Activated T-cell treated with anti-CD3 and anti-CD28 coated beads, Interleukin-2, amount 50 U/mL, for 1 hour (primary cell): ENCODE measurements around the gene ERP27.

Source experiments
- DNase-seq: peaks from one replicate; pipeline ENCODE4 v3.0.0-alpha.2; 2020

Gene ERP27

DNA sequence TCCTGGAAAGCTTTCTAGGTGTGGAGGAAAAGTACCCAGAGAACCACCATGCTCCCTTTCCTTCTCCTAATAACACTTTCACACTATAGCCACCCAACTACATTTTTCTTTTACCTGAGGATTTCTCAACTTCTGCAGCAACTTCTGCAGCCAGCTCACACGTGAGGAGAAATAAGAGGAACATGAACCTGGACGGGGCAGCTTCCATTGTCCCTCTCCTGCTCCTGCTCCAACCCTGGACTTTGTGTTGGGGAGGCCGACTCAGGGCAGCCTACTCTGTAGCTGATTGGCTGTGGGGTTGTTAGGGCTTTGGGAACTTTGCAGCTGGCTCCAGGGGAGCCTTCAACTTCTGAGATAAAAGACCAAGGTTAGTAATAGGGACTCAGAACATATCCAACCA, at the start of gene ERP27:
ERP27 (minus strand) TSS at position 237 of the 400 bp plus-strand sequence; CDS start at position 208, 29 bp downstream.
- no peak for DNase-seq

DNA sequence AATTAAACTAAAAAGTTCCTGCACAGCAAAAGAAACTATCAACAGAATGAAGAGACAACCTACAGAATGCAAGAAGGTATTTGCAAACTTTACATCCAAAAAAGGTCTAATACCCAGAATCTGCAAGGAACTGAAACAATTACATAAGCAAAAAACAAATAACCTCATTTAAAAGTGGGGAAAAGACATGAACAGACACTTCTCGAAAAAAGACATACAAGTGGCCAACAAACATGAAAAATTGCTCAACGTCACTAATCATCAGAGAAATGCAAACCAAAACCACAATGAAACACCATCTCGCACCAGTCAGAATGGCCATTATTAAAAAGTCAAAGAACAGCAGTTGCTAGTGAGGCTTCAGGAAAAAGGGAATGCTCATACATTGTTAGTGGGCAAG, 49.7 kb upstream of the ERP27 start:
- DNase-seq: no peak

DNA sequence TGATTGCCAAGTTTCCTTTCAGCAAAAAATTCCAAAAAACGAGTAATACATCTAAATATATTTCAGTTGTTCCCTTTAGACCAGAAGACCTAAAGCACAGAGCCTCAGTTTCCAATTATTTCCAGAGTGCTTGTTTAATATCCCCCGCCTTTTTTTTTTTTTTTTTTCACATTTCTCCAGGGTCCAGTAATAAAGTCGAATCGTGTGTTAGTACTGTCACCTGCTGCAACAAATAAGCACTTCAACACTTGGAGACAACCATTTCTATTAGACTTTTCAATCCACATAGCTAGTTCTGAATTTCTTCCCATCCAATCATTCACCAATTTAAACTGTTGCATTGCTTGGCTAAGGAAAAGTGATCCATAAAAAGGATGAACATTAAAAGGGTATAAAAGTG, 48.1 kb upstream of the ERP27 start:
- no peak for DNase-seq

DNA sequence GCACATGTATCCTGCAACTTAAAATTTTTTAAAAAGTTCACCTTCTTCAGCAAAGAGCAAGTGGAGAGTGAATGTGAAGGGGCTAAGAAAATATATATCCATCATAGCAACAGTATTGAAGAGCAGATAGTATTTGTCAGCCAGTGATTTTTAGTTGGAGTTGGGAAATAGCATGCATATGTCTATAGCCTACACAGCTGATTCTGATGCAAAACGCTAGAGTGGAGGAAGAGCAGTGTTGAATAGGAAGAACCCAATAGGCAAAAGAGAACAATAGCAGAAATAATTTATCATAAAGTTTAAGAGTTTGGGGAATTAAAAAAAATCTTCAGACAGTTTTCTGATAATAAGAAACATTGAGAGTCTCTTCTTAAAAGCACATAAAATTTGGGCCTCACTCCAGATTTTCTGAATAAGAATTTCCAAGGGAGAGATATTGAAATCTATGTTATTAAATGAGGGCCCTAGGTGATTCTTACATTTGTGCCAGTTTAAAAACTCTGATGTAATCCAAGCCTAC, 46.5 kb upstream of the ERP27 start:
- no peak for DNase-seq

DNA sequence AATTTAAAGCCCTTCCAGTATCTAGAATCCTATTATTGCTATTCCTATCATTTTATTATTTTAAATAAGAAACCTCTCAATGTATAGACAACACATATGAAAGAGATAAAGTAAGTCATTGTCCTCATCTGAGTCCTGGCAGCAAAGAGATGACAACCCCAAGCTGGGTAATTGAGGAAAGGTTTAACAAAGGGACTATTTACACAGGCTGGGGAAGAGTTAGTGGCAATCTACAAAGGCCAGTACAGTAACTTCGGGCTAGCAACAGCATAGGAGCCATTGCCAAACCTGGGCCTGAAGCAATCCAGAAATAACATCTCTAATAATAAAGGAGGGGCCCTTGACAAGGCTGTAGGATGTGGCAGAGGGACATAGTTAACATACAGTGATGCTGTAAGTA, 45.7 kb upstream of the ERP27 start:
- no peak for DNase-seq

DNA sequence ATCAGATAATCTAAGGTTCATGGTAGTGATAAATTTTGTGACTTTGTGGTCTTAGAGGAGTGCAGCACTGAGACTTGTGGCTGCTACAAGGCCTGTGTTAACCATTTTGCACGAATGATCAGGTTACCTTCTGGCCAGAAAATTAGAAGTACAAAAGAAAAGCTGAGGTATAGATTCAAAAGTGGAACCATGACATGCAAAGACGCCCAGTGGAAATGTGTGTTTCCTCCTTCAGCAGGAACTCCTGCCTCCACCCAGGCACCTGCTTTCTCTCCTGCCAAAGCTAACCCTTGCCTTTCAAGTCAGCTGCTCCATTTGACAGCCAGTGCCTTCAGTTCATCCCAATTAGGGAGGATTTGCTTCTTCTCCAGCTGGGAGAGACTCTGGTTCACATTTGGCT, 44.7 kb upstream of the ERP27 start:
- no peak for DNase-seq

DNA sequence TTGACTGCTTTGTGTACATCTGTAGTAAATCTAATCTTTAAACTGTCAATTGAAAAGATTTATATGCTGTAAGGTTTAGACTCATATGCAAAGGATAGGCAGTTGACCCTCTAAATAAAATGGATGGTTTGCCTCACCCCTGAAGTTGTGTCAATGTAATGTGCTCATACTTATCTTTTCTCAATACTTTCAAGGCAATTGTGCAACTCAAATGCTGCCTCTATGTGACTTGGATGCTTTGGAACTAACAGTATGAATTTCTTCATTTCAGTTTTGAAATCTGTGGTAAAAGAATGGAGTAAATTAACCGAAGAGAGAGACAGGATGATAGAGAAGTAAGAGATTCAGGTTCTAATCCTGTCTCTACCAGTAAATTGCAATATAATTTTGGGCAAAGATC, 44.2 kb upstream of the ERP27 start:
- no peak for DNase-seq

DNA sequence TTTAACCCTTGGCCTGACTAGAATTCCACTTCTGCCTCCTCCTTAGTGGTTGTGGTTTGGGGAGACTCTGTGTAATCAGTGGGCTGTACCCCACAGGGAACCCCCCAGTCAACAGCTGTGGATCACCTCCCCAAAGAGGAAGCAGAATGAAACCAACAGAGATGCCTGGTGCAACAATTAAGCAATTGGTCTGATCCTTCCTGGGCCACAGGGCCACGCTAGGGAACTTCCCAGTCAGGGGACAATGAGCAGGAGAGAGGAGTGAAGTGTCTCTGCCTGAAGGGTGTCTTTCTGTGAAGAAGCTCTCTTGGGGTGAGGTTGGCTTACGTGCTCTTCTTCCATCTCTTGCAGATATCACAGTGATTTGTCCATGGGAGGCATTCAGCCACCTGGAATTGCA, 42.7 kb upstream of the ERP27 start:
- no peak for DNase-seq

DNA sequence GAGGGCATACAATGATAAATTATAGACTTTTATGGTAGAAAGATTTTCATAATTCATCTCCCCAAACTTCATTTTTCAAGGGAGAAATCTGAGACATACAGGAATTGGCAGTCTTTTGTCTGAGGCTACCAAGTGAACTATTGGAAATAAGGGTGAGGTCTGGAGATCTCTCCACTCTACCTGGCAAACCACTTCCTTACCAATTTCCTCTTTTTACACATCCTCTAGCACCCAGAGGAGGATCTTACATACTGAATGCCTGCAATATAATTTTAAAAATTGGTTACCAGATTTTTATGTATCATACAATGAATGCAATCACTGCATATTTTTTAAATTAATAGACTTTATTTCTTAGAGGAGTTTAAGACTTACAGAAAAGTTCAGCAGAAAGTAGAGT, 41.1 kb upstream of the ERP27 start:
- no peak for DNase-seq

DNA sequence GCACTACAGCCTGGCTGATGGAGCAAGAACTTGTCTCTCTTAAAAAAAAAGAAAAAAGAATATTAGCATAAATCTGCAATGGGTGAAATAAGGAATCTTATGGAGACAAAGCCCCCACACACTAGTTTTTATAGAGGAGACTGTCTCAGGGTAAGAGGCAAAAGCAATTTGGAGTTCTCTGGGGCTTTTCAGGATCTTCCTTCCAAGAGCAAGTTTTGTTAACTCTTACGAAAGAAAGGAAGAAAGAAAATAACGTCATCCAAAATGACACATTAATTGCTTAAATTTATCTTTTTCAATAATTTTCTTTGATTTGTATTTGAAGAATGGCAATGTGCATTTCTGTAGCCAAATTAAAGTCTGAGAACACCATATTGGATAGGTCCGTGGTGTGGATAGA, 38.3 kb upstream of the ERP27 start:
- DNase-seq: no peak

DNA sequence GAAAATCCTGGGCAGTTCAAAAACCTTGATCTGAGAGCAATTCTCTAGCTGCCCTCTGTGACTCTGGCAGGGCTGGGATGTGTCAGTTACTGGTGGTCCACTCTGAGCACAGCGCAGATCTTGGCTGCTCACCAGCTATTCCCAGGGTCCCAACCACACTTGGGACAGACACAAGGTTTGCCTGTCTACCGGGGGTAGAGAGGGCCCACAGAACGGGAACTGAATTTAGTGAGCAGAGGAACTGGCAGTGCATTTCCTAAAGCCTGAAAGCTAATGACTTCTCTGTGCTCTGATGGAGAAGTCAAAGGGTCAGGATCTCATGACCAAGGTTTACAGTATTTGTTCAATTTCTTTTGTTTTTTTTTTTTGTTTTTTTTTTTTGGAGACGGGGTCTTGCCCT, 37.1 kb upstream of the ERP27 start:
- no peak for DNase-seq

DNA sequence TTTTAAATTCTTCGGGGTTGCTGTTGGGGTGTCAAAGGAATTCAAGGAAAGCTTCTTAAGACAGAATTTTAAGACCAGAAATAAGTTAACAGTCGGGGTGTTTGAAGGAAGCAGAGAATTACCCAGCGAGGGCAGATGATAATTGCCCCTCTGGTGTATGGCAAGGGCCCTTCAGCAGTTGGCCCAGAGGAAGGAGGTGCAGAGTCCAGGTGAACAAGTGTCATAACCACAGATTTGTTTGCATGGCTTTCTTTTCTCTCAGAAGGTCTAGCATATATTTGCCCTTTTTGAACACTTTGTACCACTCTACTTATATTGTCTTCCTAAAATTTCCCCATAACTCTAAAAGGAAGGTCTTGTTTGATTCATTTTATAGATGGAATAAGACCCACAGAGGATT, 36.3 kb upstream of the ERP27 start:
- DNase-seq: no peak

DNA sequence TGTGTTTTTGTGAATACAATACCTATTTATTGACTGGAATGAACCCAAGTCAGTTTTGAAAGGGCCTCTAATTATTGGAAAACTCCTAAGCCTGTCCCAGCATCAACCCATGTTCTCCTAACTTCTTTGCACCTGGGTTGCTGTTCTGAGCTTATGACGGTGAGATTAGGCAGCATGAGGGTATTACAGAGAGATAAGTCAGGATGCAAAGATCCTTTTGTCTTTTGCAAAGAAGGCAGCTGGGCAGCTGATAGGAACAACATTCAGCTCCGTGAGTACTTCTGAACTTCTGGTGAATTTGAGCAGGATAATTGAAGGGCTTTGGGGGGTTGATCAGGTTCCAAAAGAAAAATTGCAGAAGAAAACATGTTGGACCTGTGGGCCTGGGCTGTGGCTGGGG, 34.5 kb upstream of the ERP27 start, which contains the start of gene PDE6H:
PDE6H (plus strand) TSS at position 227 of the 400 bp plus-strand sequence. CDS start 4,971 bp downstream, outside the sequence.
- no peak for DNase-seq

DNA sequence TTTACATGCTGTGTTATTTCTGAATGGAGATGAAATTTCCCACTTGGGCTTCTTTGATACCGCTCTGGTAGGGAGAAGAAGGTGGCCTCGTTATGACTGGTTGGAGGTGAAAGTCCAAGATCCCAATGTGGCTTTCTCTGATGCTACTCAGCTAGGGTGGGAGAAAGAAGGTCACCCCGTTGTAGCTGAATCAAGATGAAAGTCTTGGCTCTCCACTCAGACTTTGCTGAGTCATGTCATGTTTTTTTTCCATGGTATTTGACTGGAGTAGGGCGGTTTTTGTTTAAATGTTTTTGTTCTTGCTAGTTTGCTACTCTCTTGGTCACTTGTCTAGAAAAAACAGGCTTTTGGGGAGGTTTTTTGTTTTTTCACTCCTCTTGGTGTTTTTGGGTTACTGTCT, 32.1 kb upstream of the ERP27 start:
- DNase-seq: no peak

DNA sequence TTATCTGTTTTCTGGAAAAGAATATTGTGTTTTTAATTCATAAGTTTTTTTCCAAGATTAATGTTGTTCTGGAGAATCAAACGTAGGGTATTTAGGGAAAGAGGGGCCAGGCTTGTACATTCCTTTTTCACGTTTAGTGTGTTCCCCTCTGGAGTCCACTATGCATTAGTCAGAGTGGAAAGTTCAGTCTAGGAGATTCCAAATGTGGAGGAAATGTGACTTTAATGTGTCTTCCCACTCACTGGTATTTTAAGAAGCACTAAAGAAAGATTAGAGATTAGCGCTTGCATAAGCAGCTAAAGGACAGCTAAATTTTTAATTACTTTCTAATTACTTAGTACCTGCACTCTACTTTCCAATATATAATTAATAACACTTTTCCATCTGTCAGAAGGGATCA, 30.1 kb upstream of the ERP27 start:
- DNase-seq: no peak

DNA sequence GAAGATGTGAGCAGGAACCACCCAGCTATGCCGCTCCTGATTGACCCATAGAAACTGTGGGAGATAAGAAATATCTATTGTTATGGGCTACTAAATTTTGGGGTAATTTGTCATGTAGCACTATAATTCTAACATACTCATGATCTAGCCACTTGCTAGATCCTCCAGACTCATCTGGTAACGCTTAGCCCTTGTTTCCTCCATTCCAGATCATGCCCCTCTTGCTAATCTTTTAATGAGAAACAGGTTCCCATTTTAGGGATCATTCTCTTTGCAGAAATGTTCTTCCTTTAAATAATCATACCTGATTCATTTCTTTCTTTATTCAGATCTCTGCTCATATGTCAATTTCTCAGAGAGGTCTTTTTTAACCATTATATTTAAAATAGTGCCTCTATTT, 26.9 kb upstream of the ERP27 start:
- no peak for DNase-seq

DNA sequence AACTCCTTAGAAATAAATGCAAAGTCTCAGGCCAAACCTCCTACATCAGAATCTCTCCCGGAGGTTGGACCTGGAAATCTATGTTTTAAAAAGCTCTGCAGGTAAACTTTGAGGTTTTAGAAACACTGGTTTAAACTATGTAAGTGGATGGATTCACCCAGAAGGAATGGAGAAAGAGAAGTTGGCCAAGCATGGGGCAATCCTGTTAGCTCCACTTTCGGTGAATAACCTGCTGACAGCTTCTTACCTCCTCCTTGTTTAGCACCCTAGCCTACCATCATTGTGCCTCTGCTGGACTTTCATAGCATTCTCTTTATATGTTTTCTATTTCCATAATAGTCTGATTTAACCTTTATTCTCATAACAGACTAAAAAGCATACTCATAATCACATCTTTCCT, 26.1 kb upstream of the ERP27 start:
- no peak for DNase-seq

DNA sequence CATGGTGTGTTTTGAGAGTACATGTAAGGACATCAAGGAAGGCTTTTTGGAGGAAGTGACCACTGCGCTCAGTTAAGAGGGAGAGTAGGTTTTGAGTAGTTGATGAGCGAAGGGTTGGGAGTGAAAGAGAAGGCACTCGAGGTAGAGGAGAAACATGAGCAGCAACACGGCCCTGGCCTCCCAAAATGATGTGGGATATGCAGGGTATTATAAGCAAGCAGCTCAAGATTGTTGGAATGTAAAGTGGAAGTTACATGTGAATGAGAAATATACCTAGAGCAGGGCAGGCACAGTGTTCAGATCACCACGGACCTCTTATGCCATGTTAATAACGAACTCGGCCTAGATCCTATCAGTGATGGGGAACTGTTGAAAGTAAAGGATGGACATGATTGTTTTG, 25.2 kb upstream of the ERP27 start:
- DNase-seq: no peak

DNA sequence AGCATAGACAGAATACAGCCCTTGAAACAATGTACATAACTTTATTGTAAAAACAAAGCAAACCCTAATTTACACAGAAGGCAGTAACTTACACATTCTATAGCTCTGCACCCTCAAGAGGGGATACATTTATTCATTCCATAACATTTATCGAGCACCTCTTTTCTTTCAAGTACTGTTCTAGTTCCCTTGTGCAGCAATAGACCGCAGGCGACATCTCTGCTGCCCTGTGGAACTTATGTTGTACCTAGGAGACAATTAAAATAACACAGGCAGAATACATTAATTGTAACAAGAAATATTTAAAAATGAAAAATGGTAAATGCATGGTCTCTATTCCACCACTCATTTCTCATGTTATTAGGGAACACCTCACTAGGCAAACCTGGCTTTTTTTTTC, 24.5 kb upstream of the ERP27 start:
- no peak for DNase-seq

DNA sequence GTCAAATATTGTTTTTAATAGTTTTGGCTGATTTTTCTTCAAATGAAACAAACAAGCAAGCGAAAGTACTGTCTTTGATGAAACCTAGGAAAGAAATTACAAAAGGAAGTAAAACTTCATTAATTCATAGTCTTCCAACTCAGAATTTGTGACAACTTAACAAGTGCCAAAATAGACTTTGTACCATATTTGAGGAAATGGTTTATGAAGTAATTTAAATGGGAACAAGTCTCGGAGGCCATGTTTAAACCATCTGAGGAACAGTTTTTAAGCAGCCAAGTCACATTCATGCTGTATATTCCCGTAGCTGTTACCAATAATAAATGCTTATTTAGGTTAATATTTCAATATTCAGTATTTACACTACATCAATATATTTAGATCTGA, 23.8 kb upstream of the ERP27 start:
- no peak for DNase-seq

DNA sequence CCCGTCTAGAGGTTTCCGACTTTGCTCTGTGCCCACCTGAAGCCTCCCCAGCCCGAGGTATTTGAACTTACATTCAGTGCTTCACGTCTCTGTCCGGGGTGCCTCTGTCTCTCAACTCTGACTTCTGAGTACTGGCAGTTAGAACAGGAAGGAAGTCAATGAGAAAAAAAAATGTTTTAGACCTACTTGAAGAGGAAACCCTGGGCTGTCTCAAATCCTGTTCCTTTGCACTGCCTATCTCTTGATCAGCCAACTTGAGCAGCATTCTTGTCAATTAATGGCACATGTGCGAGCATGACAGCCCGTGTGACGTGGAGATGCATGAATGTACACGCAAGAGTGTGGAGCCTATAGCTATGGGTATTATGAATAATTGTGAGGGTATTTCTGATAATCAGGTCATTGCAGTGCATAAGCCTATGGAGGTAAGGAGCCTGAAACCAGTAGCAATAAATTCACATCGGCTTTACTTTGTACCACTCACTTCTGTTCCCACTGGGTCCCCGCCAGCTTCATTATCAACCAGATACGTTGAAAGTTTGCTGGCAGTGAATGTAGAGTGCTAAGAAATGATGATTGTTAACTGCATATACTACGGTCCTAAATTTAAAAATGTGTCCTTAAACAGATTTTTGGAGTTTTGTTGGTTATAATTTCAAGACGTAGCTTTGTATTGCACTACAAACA, 23.3 kb upstream of the ERP27 start, which contains the start of gene ARHGDIB:
ARHGDIB (minus strand) TSS at position 136 of the 687 bp plus-strand sequence. CDS start 10,889 bp downstream, outside the sequence.
- peak; percentile 76 for DNase-seq

DNA sequence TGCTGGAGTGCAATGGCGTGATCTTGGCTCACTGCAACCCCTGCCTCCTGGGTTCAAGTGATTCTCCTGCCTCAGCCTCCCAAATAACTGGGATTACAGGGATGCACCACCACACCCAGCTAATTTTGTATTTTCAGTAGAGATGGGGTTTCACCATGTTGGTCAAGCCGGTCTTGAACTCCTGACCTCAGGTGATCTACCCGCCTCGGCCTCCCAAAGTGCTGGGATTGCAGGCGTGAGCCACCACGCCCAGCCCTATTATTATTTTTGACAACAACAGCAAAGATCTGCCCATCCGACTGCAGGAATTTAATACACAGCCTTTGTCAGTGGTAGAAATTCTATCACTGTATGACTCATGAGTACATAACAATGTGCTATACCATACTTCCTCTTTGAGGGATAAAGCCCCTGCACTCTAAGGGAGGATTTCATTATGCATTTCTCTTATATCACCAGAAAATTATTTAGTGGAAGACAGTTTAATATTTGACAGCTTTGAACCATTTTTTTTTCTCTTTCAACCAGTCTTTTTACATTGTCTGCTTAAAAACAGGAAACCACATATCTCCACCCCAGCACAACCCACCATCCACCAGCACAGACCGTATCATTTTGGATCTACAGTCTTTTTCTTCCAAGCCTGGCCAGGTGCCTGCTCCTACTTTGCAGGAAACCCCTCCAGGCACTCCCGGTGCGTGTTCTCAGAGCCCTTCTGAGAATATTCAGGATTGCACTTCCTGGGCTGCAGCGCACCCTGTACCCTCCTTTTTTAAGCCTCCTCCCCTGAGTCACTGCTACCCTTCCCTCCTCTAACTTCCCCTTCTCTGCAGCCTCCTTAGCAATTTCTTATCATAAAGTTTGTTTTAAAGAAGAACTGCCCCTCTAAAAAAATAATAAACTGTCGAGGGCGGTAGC, 22.5 kb upstream of the ERP27 start:
- peak; percentile 73 for DNase-seq

DNA sequence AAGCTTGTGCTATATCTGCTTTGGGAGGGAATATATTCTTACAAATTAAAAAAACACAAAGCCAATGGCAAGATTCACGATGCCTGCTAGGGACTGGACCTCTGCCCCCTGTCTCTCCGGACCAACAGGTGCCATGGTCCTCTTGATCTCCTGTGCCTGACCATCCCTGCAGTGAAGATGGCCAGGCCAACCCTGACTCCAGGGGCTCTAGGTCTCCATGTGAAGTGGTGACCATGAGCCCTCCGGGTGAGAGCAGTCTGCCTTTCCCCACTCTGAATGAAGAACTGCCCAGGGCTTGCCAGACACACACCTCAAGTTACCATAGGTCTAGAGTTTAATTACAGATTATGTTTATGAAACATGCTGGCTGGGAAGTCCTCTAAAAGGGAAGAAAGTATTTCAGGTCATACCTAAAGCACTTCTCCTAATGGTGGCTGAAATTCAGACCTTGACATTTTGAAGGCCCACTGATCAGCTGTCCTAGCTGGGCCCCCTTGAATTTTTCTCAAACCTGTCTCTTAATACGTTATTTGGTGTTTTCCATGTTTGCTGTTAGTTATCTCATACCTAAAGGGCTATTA, 21.7 kb upstream of the ERP27 start:
- DNase-seq: peak; percentile 46

DNA sequence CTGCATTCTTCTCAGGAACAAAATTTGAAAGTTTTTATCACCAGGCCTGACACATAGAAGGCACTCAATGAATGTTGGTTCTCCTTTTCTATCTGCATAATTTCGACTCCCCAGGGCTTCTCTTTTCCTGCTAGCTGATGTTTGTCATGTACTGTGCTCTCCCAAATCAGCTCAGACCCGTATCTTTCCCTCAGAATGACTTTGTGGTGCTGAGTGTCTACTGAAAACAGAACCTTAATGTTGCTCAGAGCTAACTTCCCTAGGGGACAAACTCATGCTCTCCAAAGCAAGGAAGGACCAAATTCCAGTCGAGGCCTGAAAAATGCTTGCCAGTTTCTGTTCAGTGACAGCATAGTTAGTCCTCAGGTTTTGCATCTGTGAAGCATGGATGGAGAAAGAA, 21.1 kb upstream of the ERP27 start:
- DNase-seq: no peak
